Left renal cortex interstitium (tissue), 4 donors: ENCODE data around the gene AFF3. TPM values are rescaled to one million over a fixed set of nuclear protein-coding genes. Genes with fewer than 3 reads are reported as not detected.
"Not testable (repeated sequence)": the region's sequence is repeated elsewhere in the genome, so short reads cannot be mapped to it uniquely, and the experiment has no call there.

Experiments
- DNase-seq, 4 donors: peaks; one replicate each; pipeline ENCODE4 v3.0.0-alpha.2; 2013; ENCODE audit warnings: low read depth in 4 of 4, low spot score in 2 of 4, missing footprints in 1 of 4
- polyA plus RNA-seq, 4 donors: library from polyadenylated mRNA; unstranded; fragments of 120-200 nt; gene quantifications; one replicate each; pipeline ENCODE4 v1.2.1, GENCODE V29; 2013; ENCODE audit not compliant: insufficient read length in 4 of 4

AFF3 gene
- polyA plus RNA-seq, 4 donors: 18.4 to 26.6 (median 24.0) TPM

DNA sequence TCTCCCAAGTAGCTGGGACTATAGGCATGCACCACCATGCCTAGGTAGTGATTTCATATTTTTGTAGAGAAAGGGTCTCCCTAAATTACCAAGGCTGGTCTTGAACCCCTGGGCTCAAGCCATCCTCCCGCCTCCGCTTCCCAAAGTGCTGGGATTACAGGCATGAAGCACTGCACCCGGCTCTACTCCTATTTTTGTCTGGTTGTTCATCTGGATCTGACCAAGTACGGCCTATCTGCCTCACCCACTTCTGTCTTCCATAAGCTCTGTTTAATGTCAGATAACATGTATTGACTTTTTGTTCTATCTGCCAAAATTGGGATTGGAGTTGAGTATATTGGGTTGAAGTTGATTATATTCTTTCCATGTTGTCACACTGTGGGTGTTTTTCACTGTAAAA, 198.4 kb downstream of the AFF3 start:
- no peak for DNase-seq

DNA sequence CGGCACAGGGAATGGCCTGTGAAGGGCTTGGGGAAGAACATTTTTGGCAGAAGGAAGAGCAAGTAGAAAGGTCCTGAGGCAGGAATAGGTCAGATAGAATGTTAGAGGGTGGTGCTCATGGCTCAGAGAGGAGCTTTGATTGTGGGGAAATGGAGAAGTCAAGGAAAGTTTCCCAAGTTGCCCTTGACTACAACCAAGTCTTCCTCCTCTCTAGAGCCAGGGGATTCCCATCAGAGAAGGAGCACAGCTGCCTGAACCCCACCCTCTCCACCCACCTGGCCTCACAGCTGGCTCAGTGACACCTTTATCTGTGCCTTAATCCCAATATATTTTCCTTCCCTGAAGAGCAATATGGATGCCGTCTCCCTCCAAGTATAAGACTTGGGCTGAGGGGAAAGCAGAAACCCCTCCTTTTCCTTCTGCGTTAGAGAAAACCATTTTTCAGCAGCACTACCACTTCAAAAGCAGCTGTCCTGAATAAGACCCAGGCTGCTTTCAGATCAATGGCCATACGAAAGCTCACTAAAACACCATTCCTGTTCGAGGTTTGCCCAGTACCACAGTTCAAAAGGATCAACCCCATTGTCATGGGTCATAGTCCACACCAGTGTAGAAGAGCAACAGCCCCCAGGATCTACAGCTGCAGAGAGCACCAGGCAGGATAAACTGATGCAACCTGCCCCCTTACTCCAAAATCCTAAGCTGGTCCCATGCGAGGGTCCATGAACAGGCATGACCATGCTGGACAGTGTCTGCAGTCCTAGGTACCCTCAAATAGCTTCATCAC, 199.6 kb downstream of the AFF3 start:
- no peak for DNase-seq

DNA sequence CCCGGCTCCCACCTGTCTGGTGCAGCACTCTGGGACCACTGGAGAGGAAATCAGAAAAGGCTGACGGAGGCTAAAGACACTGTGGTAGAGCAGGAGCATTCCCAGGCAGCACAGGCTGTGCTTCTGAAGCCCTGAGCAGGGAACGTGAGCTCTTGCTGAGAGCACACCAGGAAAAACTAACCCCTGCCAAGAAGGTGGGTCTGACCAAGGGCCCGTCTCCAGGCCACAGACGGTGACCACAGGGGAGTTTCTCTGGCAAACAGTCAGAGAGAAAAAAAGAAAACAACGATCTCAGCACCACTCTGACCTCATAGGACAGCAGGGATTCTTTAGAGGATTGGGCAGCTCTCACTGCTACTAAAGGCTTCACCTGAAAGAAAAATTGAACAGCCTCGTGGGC, 201.4 kb downstream of the AFF3 start:
- no peak for DNase-seq

DNA sequence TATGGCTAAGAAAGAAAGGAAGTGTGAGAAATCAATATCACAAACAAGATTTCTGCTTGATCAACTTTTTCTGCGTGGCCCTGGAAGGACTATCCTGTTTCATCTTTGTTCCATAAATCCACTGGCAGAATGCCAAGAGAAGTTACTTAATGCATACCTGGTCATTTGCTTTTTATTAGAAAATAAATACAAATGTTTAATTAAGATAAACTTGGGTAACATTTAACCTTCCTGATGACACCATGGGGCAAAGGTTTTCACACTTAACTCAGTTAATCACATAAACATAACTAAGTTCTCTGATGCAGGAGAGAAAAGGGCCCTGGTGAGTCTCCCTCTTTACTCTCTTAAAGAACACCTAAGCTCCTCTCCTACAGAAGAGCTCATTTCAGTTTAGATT, 203.3 kb downstream of the AFF3 start:
- DNase-seq: no peak

DNA sequence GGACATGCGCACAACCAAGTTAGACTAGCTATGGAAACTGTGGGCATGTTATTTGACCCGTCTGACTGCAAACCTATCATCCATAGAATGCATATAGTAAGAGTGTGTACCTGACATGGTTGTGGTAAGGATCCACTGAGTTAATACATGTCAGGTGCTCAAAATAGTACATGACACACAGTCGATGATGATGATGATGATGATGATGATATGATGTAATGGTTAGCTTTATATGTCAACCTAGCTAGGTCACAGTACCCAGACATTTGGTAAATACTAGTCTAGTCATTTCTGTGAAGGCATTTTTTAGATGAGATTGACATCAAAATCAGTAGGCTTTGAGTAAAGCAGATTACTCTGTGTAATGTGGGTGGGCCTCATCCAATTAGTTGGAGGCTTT, 204.1 kb downstream of the AFF3 start:
- no peak for DNase-seq

DNA sequence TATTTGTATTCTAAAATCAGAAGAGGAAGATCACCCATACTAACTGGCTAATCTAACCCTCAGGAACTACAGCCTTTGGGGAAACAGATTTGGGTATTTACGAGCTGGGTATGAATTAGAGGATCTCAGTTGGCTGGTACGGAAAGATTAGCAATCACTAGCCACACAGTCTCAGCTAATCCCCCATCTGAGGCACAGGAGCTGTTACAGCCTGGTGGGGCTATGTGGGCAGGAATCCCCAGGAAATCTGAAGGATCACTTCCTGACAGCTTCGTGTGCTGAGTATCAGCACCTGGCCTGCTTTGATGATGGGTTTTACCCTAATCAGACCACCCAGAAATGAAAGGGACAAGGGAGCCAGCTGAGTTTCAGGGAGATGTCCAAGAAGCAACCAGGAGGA, 206.3 kb downstream of the AFF3 start:
- no peak for DNase-seq

DNA sequence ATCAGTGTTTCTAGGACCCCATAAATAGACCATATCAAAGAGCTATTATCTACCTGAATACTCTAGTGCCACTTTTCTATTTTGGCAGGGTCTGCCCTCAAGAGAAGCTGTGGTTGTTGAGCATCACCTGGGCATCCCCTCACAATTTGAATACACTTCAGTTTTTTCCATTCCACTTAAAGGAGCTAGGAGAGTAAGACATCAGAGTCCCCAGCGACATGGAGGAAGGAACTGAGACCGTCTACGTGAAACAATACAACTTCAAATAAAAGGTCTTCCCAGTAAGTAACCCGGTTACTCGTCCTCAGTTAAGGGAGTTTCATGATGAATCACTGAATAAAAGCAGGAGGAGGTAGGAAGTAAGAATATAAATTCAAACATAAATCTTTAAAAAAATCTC, 206.7 kb downstream of the AFF3 start:
- DNase-seq: no peak

DNA sequence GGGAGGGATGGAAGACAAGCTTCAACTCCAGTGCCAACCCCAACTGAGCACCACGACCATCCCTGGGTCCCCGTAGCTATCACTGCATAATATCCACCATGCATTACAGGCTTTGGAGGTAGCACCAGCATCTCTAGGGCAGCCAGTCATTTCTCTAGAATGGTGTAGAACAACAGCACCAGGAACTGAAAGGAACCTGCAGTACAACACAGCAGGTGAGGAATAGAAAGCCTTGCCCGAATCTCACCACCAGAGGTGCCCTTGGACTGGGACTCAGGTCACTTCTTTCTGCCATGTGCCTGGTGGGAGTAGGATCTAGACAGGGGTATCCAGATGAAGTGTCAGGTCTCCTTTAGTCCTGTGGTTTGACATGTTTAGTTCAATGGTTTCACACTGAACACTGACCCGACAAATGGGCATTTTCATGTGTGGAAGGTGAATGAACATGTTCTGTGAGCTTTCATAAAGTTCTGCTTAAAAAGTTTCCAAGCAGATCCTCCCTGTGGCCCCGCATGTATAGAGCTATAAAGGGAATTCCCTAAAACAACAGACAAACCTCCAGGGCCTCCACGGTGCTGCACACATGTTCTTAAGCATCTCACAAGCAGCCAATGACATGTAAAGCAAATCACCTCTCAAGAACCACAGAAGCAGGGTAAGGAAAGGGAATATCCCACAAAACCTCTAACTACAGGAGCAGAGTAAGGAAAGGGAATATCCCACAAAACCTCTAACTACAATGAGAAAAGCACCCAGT, 208.3 kb downstream of the AFF3 start:
- no peak for DNase-seq

DNA sequence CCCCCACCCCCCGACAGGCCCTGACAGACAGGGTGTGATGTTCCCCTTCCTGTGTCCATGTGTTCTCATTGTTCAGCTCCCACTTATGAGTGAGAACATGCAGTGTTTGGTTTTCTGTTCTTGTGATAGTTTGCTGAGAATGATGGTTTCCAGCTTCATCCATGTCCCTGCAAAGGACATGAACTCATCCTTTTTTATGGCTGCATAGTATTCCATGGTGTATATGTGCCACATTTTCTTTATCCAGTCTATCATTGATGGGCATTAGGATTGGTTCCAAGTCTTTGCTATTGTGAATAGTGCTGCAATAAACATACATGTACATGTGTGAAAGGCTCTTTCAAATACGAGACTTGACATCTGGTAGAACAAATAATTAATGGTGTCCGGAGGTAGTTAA, 208.9 kb downstream of the AFF3 start:
- DNase-seq: not testable (repeated sequence)

DNA sequence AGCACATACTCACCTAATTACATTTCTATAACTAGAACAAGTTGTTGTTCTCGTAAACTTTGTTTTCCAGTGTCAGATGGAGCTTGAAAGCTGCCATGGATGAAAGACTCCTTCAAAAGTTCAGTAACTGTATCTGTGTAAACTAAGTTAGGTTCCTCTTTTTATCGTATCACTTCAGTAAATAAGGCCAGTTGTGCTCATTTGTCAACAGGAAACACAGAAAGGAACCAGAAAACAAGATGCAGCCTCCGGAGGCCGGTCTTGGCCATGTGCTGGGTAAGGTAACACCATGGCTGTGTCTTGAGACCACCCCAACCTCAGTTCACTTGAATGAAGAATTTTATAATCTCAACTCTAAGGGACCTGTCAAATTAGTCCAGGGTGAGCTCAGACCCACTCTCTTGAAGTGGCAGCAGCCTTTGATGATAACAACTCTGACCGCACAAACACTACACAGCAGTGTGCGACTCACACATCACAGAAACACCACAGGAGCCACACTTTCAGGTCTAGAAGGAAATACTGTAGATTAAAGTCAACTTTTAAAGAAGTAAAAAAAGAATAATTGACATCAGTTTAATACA, 213.8 kb downstream of the AFF3 start:
- no peak for DNase-seq

DNA sequence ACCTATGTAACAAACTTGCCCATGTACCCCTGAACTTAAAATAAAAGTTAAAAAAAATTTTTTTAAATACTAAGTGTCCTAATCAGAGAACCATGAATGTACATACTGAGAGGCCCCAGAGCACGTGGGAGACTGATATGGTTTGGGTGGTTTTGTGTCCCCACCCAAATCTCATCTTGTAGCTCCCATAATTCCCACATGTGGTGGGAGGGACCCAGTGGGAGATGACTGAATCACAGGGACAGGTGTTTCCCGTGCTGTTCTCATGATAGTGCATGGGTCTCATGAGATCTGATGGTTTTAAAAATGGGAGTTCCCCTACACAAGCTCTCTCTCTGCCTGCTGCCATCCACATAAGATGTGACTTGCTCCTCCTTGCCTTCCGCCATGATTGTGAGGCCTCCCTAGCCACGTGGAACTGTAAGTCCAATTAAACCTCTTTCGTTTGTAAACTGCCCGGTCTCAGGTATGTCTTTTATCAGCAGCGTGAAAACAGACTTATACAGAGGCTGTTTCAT, 214.6 kb downstream of the AFF3 start:
- DNase-seq: not testable (repeated sequence)

DNA sequence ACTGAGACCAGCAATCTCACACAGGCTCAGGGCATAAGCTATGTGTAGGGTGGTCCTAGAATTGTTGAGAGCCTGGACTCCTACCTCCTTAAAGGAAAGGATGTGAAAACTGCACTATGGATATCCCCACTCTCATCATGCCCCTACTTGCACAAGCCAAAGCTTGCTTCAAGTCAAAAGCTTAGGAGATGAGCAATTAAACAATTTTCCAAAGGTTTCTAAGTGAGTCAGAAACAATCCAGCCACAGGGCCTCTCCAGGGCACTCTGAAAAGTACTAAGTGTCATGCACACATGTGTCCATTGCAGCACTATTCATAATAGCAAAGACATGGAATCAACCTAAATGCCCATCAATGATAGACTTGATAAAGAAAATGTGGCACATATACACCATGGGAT, 215.4 kb downstream of the AFF3 start:
- no peak for DNase-seq

DNA sequence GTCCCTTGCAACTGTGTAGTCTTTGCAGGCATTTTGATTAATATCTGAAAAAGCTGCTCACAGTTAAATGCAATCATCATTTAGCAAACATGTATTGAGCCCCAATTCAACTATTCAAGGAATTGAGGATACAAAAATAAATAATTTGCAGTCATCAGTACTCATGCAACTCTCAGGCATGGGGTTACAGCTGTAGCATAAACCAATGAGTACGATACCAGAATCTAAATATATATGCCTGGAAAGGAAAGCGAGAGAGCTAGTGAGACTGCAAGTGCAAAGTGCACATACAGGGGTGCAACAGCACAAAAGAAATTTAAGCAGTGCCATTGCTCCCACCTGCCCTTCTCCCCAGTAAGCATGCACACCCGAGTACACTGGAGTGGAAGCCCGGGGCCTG, 216.4 kb downstream of the AFF3 start:
- no peak for DNase-seq

DNA sequence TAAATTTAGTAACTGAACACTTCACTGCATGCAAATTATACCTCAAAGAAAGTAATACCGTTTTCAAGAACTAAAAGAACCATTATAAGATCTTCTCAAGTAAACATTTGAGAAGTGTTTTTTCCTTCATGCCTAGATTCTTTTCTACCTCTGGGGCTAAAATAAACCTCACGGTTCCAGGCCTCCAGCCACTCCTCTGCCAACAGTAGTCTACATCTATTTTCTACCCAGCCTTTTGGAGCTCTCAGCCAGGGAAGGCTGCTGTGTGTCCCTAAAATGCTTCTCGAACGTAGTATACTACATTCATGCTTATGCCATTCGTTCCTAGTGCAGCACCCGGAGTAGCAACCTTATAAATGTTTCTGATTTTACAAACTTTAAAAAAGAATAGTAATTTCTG, 219.7 kb downstream of the AFF3 start:
- DNase-seq: no peak

DNA sequence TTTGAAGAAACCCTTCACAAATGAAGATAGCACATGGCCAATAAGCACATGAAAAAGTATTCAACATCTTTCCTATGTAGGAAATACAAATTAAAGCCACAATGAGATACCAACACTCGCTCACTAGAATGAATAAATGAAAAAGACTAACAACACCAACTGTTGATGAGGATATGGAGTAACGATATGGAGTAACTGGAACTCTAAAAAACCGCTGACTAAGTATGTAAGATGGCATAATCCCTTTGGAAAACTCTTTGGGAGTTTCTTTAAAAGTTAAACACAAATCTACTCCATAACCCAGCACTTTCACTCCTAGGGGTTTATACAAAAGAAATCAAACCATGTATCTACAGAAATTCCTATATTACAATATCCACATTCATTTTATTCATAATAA, 220.5 kb downstream of the AFF3 start:
- no peak for DNase-seq

DNA sequence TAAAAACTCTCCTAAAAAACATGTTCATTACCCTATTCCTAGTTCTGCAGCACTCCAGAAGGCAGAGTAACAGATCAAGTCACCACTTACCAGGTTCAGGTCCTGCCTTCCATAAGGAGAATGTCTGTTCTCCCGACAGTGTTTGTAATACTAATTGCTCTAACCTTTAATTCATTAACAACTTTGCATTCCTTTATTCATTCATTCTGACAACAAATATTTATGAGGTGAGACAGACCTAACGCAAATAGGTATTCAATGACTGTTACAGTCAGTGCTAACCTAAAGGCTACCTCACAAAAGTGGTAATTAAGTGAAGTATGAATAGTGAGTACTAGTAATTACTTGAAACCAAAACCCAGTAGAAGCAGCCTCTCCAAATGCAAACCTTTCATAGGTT, 224.0 kb downstream of the AFF3 start:
- no peak for DNase-seq

DNA sequence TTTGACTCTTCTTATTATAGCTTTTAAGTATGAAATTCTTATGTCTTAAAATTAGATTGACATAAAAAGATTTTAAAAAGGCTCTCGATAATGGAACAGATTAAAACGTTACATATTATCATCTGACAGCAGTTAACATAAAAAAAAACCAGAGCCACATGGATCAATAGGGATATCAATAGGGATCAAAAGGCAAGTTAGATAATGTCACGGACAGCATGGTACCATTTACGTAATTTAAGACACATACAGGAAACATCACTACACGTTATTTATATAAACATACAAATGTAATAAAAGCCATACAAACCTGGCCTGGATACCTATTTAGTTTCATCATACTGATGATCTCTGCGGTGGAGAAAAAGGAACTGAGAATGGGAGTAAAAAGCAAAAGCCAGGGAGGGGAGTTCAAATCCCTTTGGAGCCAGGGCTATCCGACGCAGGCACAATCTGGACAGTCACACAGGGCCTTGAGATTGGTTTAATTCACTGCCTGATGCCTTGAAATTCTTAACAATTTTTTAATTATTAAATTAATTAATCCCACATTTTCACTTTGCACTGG, 227.2 kb downstream of the AFF3 start:
- DNase-seq: no peak

DNA sequence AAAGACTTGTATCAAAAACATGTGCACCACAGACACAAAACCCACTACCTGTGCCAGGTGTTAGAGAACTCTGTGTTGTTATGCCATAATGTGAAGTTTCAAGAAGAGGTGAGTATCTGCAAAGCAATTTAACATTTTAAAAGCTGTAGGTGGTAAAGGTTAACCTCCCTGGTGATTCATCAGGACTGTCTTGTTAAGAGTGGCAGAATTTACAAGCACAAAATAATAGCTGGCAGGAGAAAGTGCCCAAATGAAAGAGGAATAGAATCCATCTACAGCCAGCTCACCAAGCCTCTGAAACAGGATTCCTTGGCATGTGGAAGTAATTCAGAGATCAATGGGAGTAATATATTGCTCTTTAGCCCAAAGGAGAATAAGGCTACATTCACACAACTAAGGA, 230.7 kb downstream of the AFF3 start:
- no peak for DNase-seq

DNA sequence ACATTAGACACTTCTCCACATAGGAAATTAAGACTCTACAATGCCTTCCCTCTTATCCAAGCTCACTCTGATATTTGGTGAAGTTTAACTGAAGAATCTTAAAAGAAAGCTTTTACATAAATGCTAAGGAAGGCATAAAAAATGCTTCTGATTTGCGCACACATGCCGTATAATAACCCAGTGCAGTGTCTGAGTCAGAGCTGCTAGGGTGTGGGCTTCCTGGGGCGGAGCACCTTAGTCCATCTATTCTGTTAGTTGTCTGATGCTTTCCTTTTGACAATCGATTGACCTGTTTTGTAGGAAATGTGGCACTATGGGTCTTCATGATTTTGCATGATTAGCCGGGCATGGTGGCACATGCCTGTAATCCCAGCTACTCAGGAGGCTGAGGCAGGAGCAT, 231.5 kb downstream of the AFF3 start:
- DNase-seq: no peak

DNA sequence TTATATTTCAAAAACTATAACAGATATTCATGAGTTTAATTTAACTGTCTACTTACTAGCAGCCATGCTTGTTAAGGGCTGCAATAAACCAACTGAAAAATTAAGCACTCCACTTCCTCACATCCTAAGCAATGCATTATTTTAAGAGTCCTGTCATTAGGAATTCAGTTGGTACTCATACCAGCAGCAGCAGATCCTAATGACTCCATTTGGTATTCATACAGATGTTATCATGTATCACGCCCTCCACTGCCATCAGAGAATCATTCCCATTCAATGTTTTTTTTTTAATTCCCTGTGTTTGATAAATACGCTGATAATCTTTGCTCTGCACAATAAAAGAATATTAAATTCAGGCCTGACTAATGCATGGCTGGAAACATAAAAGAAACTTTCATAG, 236.8 kb downstream of the AFF3 start:
- no peak for DNase-seq

DNA sequence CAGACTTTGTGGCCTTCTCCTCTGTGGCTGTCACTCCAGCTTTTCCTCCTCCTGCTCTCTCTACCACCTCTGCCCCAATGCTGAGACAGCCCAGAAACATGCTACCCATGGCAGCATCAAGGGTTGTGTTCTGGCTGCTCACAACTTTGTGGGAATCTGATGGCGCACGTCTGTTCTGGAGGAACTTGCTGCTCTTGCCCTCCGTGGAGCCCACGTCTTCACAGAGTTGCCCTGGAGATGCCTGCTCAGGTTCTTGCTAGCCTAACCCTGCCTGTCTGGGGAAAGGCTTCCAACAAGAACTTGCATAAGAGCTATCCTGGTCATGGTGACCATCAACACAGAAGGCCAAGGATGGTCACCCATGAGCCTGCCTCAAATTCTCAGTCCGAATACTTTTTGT, 237.4 kb downstream of the AFF3 start:
- DNase-seq: no peak
